ENCODE results near the gene CD55. TPM values are rescaled to one million over a fixed set of nuclear protein-coding genes. Genes with fewer than 3 reads are reported as not detected.
A peak's percentile ranks its signal among the peaks of the same experiment; 100 is the strongest.

The CD55 gene
- total RNA-seq (ENCODE audit: insufficient read depth, low replicate concordance): 52.5 TPM

GRCh38 chr1:207321079-207321789 is at the start of gene CD55:
Gene CD55, plus strand, starts transcription at chr1:207321678. Its CDS starts 88 bp downstream, at chr1:207321766.
- DNase-seq (ENCODE audit: low spot score): peak; percentile 95

GRCh38 chr1:207274882-207275281 is 46.6 kb upstream of the CD55 start:
- DNase-seq (ENCODE audit: low spot score): no peak

GRCh38 chr1:207276465-207276864 is 45.0 kb upstream of the CD55 start:
- no peak for DNase-seq (ENCODE audit: low spot score)

- DNase-seq (ENCODE audit: low spot score): no peak
Measured at GRCh38 chr1:207277241-207277640, 44.2 kb upstream of the CD55 start.

- DNase-seq (ENCODE audit: low spot score): no peak
Measured at GRCh38 chr1:207279652-207280051, 41.8 kb upstream of the CD55 start.

GRCh38 chr1:207280706-207281105 is 40.8 kb upstream of the CD55 start:
- no peak for DNase-seq (ENCODE audit: low spot score)

- peak; percentile 47 for DNase-seq (ENCODE audit: low spot score)
Measured at GRCh38 chr1:207282058-207282457, 39.4 kb upstream of the CD55 start.

GRCh38 chr1:207282496-207283380 is 38.7 kb upstream of the CD55 start:
- no peak for DNase-seq (ENCODE audit: low spot score)

GRCh38 chr1:207283421-207283820 is 38.1 kb upstream of the CD55 start:
- DNase-seq (ENCODE audit: low spot score): no peak

- no peak for DNase-seq (ENCODE audit: low spot score)
Measured at GRCh38 chr1:207284209-207284897, 37.1 kb upstream of the CD55 start.

GRCh38 chr1:207286786-207287468 is 34.6 kb upstream of the CD55 start:
- peak; percentile 28 for DNase-seq (ENCODE audit: low spot score)

GRCh38 chr1:207288315-207288714 is 33.2 kb upstream of the CD55 start:
- no peak for DNase-seq (ENCODE audit: low spot score)

GRCh38 chr1:207289756-207290155 is 31.7 kb upstream of the CD55 start:
- no peak for DNase-seq (ENCODE audit: low spot score)

GRCh38 chr1:207291723-207292122 is 29.8 kb upstream of the CD55 start:
- no peak for DNase-seq (ENCODE audit: low spot score)

GRCh38 chr1:207298186-207298585 is 23.3 kb upstream of the CD55 start:
- no peak for DNase-seq (ENCODE audit: low spot score)

GRCh38 chr1:207298636-207299398 is 22.7 kb upstream of the CD55 start:
- DNase-seq (ENCODE audit: low spot score): no peak

- DNase-seq (ENCODE audit: low spot score): no peak
Measured at GRCh38 chr1:207300970-207301369, 20.5 kb upstream of the CD55 start.

- DNase-seq (ENCODE audit: low spot score): no peak
Measured at GRCh38 chr1:207302618-207303393, 18.7 kb upstream of the CD55 start.

GRCh38 chr1:207304710-207305488 is 16.6 kb upstream of the CD55 start:
- DNase-seq (ENCODE audit: low spot score): no peak

Data from umbilical cord (tissue), 2 donors.